Raji (cell line): ENCODE results near the gene PARP11.

ENCODE experiments used
- POLR2A ChIP-seq: IDR thresholded peaks from 2 replicates; pipeline ENCODE4 v1.6.1; 2011; ENCODE audit warnings: low read depth, low read length, control low read depth; ENCODE audit not compliant: insufficient read depth

The PARP11 gene

GRCh38 chr12:3803865-3804472, 69.2 kb downstream of the PARP11 start:
- TF ChIP-seq POLR2A, result no peak

DNA sequence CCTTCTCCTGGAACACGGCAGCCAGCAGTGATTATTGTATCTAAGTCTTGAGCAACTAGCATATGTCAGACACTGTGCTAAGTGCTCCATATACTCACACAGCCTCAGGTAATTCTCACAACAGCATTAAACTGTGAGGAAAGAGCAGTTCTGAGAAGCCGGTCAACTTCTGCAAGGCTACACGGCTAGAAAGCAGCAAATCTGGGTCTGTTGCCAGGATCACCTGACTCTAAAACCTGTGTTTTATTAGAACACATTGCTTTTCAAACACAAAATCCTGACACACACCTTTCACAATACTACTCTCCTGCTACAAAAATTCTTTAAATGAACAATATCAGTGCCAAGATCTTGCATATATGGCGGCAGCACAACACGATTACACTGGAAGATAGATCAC, 70.5 kb downstream of the PARP11 start:
- TF ChIP-seq POLR2A, result no peak

DNA sequence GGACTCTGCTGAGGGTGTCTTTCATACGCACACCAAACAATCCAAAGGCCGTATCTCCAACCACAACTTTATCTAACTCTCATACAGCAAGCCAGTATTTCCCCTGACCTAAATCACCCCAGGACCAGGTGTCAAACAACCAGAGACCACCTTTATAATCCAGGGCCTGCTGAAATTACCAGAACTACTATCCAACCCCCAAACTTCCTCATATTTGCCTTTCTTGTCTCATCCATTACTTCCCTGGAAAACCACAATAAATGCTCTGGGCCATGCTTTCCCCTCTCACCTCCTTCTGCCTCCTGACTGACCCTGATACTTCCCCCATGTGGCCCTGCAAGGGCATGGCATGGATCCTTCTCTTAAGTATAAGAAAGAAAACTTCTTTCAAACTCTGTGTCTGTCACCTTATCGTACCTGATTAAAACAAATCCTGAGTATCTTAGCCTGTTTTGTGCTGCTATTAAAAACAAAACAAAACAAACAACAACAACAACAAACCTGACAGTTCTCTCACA, 75.6 kb downstream of the PARP11 start:
- TF ChIP-seq POLR2A, result no peak

GRCh38 chr12:3795492-3796133, 77.6 kb downstream of the PARP11 start:
- TF ChIP-seq POLR2A, result no peak

DNA sequence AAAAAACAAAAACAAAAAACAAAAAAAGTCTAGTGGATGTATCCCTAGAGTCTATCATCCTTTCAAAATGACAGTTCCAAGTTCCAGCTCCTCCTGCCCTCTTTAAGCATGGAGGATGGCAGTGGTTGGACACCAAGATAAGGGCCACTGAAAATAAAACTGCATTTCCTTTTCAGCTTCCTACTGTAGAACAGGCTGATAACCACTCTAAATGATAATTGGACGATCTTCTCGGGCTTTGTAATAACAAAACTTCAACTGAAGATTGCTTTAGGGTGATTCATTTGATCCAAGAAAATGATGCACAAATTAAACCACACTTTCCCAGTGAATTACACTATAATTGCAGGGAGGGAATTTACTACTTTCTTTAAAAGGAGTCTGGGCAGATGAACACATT, 78.1 kb downstream of the PARP11 start:
- no peak for TF ChIP-seq POLR2A

DNA sequence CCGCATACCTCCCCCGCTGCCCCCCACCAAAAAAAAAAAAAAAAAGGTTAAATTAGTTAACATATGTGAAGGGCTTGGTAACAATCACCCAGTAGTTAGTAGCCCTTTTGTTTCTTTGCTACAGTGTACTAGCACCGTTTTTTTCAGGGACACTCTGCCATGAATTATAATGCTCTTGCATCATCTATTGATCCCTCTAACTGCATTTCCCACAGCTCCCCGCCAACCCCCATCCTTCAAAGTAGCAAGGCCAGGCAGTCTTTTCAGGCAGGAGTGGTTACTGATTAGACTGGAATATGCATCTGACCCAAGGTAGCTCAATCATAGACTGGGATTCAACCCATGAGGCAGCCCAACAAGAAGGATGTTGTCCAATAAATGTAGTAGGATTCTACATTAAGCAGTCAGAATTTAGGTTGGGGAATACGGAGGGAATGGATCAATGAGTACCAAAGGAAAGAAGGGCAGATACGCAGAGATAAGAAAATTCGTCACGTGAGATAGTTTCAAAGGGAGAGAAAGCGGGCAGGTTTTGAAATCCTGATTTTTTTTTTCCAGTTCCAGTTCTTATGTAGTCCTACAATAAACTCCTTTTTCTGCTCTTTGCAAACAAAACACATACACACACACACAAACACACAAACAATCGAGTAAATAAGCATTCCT, 80.4 kb downstream of the PARP11 start:
- no peak for TF ChIP-seq POLR2A

DNA sequence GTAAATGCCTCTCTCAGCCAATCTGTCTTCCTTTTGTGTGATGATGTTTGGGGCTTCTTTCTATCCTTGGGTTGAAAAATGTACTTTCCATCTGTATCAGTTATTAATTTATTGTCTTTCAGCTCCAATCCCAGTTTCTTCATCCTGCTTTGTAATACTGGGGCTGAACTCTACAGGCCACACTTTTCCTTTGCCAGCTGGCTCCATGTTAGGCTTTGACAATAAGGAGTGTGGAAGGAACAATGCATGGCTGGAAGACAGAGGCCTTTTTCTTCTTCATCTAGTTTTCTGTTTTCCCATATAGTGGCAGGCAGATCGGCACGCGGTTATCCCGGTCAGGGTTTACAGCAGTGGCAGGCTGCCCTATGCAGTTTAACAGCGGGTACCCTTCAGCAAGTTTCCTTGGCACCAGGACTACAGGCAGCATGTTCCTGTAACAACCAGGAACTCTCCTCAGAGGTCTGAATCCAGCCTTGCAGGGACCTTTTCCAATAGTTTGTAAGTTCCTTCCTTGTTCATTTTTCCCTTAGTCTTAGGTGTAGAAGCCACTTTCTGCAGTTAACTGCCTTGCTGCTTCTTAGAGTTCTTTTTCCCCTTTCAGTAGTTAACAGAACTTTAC, 81.8 kb downstream of the PARP11 start:
- no peak for TF ChIP-seq POLR2A

DNA sequence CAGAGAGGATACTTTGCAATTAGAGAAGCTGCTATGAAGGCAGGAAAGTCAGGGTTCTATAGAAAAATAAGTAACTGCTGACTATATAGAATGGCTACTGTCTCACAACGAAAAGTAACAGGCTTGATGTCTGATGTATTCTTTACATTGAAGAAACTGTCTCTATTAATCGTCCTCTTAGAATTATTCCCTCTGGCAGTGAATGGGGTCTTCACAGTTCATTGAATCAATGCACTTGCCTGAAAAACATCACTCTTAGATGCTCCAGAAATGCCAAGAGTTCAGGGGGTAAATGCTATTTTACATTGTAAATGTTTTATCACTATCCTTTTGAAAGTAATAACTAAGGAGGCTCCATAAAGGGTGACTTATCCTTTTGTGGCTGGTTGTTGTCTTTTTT, 82.6 kb downstream of the PARP11 start:
- no peak for TF ChIP-seq POLR2A

DNA sequence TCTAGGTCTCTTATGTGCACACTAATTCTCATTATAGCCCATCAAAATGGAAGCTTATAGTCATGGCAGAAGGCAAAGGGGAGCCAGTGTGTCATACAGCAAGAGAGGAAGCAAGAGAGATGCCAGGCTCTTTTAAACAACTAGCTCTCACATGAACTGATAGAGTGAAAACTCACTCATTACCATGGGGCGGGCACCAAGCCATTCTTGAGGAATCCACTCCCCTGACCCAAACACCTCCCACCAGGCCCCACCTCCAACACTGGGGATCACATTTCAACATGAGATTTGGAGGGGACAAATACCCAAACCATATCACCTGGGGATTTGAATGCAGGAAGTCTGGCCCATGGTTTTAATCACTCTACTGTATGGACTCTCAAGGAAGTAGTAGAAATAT, 83.4 kb downstream of the PARP11 start:
- TF ChIP-seq POLR2A, result no peak

- no peak for TF ChIP-seq POLR2A
Observed at GRCh38 chr12:3777206-3777809, 95.9 kb downstream of the PARP11 start.

DNA sequence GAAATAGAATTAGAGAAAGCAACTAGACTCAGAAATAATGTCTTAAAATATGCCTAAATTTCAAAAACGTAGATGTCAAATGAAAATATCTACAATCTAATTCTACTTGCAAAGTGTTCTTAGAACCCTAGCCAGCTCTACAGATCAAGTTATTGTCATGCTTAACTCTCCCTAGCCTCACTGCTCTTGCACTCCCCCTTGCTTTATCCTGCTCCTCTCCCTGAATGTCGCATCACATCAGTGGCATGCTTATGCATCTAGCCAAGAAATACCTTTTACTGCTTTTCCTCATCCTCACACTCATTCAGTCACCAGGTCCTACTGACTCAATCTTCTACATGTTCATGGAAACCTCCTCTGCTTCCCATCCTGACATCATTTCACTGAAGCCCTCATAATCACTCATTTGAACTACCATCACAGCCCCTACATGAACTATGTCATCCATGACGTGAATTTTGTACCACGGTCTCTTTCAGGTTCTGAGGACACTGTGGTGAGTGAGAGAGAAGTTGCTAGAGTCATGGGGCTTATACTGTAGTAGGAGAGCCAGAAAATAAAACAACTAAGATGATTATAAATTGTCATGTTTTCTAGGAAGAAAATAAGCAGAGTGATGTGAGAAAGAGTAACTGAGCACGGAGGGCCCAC, 97.7 kb downstream of the PARP11 start:
- no peak for TF ChIP-seq POLR2A

GRCh38 chr12:3772380-3772779, 100.8 kb downstream of the PARP11 start:
- no peak for TF ChIP-seq POLR2A

- no peak for TF ChIP-seq POLR2A
Observed at GRCh38 chr12:3771853-3772252, 101.3 kb downstream of the PARP11 start.

DNA sequence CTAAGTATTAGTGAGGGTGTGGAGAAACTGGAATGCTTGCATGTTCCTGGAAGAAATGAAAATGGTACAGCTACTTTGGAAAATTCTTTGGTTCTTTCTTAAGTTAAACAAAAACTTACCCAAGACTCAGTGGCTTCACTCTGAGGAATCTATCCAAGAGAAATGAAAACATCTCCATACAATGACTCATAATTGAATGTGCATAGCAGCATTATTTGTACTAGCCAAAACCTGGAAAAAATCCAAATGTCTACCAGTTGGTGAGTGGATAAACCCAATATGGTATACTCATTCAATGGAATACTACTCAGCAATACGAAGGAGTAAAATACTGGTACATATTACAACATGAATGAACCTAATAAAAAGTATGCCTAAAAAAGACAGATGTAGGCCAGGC, 102.3 kb downstream of the PARP11 start:
- TF ChIP-seq POLR2A, result no peak

GRCh38 chr12:3768911-3769447, 104.2 kb downstream of the PARP11 start:
- no peak for TF ChIP-seq POLR2A
